HG02852 (cell line): ENCODE results near the gene SLX1A.
"Not testable (repeated sequence)": the region's sequence is repeated elsewhere in the genome, so short reads cannot be mapped to it uniquely, and the experiment has no call there.

ENCODE experiments used
- ATAC-seq: cut with Tn5 transposase; IDR thresholded peaks from one replicate; pipeline ENCODE4 v1.9.1; 2021; ENCODE audit warnings: mild to moderate bottlenecking, moderate library complexity; ENCODE audit not compliant: unreplicated experiment

Gene SLX1A

GRCh38 chr16:30193615-30194014, at the start of gene SLX1A, which contains the start of gene BOLA2B:
Gene SLX1A, plus strand, starts transcription at chr16:30193875. Its CDS starts 210 bp downstream, at chr16:30194085.
Gene BOLA2B, minus strand, starts transcription at chr16:30193666. Its CDS starts 71 bp downstream, at chr16:30193595.
- peak; percentile 89 for ATAC-seq

- ATAC-seq, result no peak
These were observed 49.7 kb upstream of the SLX1A start for GRCh38 chr16:30144017-30144416.

- no peak for ATAC-seq
These were observed 48.8 kb upstream of the SLX1A start for GRCh38 chr16:30144917-30145316.

- no peak for ATAC-seq
These were observed 48.0 kb upstream of the SLX1A start for GRCh38 chr16:30145657-30146056.

- ATAC-seq, result no peak
These were observed 45.7 kb upstream of the SLX1A start for GRCh38 chr16:30147843-30148510.

- no peak for ATAC-seq
These were observed 44.3 kb upstream of the SLX1A start for GRCh38 chr16:30149250-30149930.

- no peak for ATAC-seq
These were observed 42.6 kb upstream of the SLX1A start for GRCh38 chr16:30151091-30151490.

- ATAC-seq, result no peak
These were observed 41.2 kb upstream of the SLX1A start for GRCh38 chr16:30152517-30152916.

- ATAC-seq, result no peak
These were observed 38.5 kb upstream of the SLX1A start for GRCh38 chr16:30155188-30155587.

GRCh38 chr16:30157214-30157613, 36.5 kb upstream of the SLX1A start:
- ATAC-seq, result no peak

- ATAC-seq, result no peak
These were observed 30.1 kb upstream of the SLX1A start for GRCh38 chr16:30163538-30163937.

GRCh38 chr16:30166202-30166902, 27.3 kb upstream of the SLX1A start:
- no peak for ATAC-seq

- ATAC-seq, result not testable (repeated sequence)
These were observed 24.9 kb upstream of the SLX1A start for GRCh38 chr16:30168746-30169145.

GRCh38 chr16:30169416-30169815, 24.3 kb upstream of the SLX1A start:
- not testable (repeated sequence) for ATAC-seq

- not testable (repeated sequence) for ATAC-seq
These were observed 23.5 kb upstream of the SLX1A start for GRCh38 chr16:30170145-30170544.

- ATAC-seq, result no peak
These were observed 20.6 kb upstream of the SLX1A start for GRCh38 chr16:30173054-30173453.

- not testable (repeated sequence) for ATAC-seq
These were observed 16.8 kb upstream of the SLX1A start for GRCh38 chr16:30176876-30177275.

GRCh38 chr16:30179195-30179594, 14.5 kb upstream of the SLX1A start:
- ATAC-seq, result no peak

- ATAC-seq, result no peak
These were observed 13.7 kb upstream of the SLX1A start for GRCh38 chr16:30179931-30180330.

- no peak for ATAC-seq
These were observed 12.9 kb upstream of the SLX1A start for GRCh38 chr16:30180741-30181140.

- peak; percentile 48 for ATAC-seq
These were observed 10.2 kb upstream of the SLX1A start, which contains the start of gene CORO1A for GRCh38 chr16:30183233-30184095. Gene CORO1A, plus strand, starts transcription at chr16:30183602. Its CDS starts 1,608 bp downstream, at chr16:30185210.
